Transverse colon (tissue), 4 donors: Measurements from ENCODE around the gene ABHD15.

Source experiments
- CTCF ChIP-seq, 5 experiments: fragments of 200-600 bp in 3 of 5; fragments of 450-650 bp in 2 of 5; sonication (generic) in 3 of 5; IDR thresholded peaks; 1 replicate in 2 of 5; 2 replicates in 3 of 5; pipeline ENCODE4 v1.5.1; 2016 to 2017; ENCODE audit warnings: antibody characterized with exemption in 5 of 5, inconsistent platforms in 3 of 5, mild to moderate bottlenecking in 2 of 5, moderate library complexity in 1 of 5
- EP300 ChIP-seq: sonication (generic); formaldehyde crosslinking; IDR thresholded peaks from one replicate; pipeline ENCODE4 v1.6.1; 2017; ENCODE audit warnings: antibody characterized with exemption, low read depth
- POLR2A ChIP-seq: fragments of 450-650 bp; IDR thresholded peaks from one replicate; pipeline ENCODE4 v1.6.1; 2016; ENCODE audit warnings: antibody characterized with exemption, mild to moderate bottlenecking, moderate library complexity
- POLR2AphosphoS5 ChIP-seq, 3 donors: sonication (generic); formaldehyde crosslinking; IDR thresholded peaks; one replicate each; pipeline ENCODE4 v1.6.1; 2016; ENCODE audit warnings: antibody characterized with exemption in 3 of 3

DNA sequence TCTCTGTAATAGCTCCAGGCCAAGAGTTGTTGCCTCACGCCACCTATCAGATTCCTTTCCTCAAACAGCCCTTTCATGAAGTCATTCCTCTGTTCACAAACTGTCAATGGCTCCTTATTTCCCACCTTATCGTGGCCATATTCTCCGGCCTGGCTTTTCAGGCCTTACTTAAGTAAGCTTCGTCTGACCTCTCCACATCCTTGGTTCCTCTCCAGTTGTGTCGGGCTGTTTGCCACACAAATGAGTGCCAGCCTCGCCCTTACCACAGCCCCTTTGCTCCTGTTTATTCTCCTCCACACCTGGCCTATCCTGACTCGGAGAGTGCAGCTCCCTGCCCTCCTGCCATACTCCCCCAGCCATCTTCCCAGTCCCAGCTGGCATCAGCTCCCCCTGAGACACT is 3.7 kb upstream of the ABHD15 start:
- TF ChIP-seq CTCF (IDR thresholded peaks at IDR 0.05) (no peak), POLR2AphosphoS5 (IDR thresholded peaks at IDR 0.05) (no peak), POLR2A (no peak), EP300 (no peak)
